ENCODE results near the gene STIM2.

STIM2 gene

DNA sequence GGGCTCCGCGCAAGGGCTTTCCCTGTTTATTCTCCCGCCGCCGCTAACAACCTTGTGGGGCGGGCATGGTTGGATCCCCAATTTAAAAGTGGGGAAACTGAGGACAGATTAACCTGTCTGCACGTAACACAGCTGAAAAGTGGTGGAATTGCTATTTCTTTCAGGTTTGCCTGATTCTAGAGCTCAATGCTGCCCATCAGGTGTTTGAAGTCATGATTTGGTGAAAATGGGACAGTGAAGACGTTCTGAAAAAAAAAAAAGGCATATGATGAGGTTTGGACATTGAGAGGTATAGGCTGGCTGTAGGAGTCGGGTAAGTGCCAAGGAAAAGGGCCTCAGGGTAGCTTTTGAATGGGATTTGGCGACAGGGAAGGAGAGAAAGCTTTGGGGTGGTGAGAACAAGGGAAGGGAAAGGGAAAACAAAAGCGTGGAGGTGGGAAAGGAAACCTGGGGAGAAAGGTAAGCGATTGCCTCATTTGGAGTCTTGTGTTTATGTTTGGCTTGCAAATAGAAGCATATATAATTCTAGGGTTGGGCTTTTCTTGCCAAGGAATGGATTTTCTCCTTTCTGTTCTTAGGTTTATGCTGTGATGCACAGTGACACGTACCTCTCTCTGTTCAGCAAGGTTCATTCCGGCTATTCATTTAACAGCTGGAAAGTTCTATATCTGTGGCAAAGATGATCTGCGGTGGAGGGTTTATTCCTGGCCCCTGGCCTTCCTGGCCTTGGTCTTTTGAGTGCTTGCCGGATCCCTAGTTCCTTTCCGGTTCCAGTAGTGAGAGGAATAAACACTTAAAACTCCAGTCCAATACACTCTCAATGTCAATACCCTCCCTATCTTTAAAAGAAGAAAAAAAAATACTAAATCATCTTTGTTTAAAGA is 2.4 kb upstream of the STIM2 start:
- Histone ChIP-seq H3K9me2 (replicated peaks; ENCODE audit: low read depth, low read length) (no peaks in the 10 kb centered on the region), H3K9ac (ENCODE audit: low read depth, low read length, poor library complexity, severe bottlenecking) (peak overlapping the region; percentile 87), H3K36me3 (ENCODE audit: insufficient read depth, low read length) (no peaks in the 10 kb centered on the region), H4K20me1 (ENCODE audit: insufficient read depth, low read length, poor library complexity, severe bottlenecking) (peaks cover 14% of the 10 kb centered on the region), H3K4me3 (ENCODE audit: low read length, poor library complexity, severe bottlenecking) (peak overlapping the region; percentile 85), H3K27me3 (ENCODE audit: insufficient read depth, low read length, poor library complexity, severe bottlenecking) (no peaks in the 10 kb centered on the region), H3K9me3 (ENCODE audit: insufficient read depth, low read depth, low read length) (no peaks in the 10 kb centered on the region), H3K4me1 (ENCODE audit: insufficient read depth, low read length, poor library complexity, severe bottlenecking) (peaks cover 38% of the 10 kb centered on the region), H3F3A (ENCODE audit: low read depth) (peaks cover 16% of the 10 kb centered on the region; the same call in 1 of the 2 replicates), H3K79me2 (ENCODE audit: insufficient read depth, low read length) (peaks cover 32% of the 10 kb centered on the region), H3K4me2 (ENCODE audit: low read depth, low read length, poor library complexity, severe bottlenecking) (peak overlapping the region; percentile 98), H2AFZ (ENCODE audit: low read length) (peak overlapping the region; percentile 83)
- TF ChIP-seq, protein P1, sequence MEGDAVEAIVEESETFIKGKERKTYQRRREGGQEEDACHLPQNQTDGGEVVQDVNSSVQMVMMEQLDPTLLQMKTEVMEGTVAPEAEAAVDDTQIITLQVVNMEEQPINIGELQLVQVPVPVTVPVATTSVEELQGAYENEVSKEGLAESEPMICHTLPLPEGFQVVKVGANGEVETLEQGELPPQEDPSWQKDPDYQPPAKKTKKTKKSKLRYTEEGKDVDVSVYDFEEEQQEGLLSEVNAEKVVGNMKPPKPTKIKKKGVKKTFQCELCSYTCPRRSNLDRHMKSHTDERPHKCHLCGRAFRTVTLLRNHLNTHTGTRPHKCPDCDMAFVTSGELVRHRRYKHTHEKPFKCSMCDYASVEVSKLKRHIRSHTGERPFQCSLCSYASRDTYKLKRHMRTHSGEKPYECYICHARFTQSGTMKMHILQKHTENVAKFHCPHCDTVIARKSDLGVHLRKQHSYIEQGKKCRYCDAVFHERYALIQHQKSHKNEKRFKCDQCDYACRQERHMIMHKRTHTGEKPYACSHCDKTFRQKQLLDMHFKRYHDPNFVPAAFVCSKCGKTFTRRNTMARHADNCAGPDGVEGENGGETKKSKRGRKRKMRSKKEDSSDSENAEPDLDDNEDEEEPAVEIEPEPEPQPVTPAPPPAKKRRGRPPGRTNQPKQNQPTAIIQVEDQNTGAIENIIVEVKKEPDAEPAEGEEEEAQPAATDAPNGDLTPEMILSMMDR (conservative IDR thresholded peaks at IDR 0.05; ENCODE audit: low read length), result no peak
- no peak for TF ChIP-seq EZH2phosphoT487 (IDR thresholded peaks at IDR 0.05; ENCODE audit: borderline replicate concordance)

- TF ChIP-seq EZH2phosphoT487 (IDR thresholded peaks at IDR 0.05; ENCODE audit: borderline replicate concordance), result no peak
- TF ChIP-seq, protein P1 (conservative IDR thresholded peaks at IDR 0.05; ENCODE audit: low read length), result no peak
- peak overlapping the region; percentile 98 for H3K4me2 ChIP-seq (ENCODE audit: low read depth, low read length, poor library complexity, severe bottlenecking)
- H3K79me2 ChIP-seq (ENCODE audit: insufficient read depth, low read length), result peaks cover 39% of the 10 kb centered on the region
- no peak overlapping the region for H2AFZ ChIP-seq (ENCODE audit: low read length)
- peaks cover 16% of the 10 kb centered on the region; the same call in 1 of the 2 replicates for H3F3A ChIP-seq (ENCODE audit: low read depth)
- H3K9me2 ChIP-seq (replicated peaks; ENCODE audit: low read depth, low read length), result no peaks in the 10 kb centered on the region
- peaks cover 45% of the 10 kb centered on the region for H3K4me1 ChIP-seq (ENCODE audit: insufficient read depth, low read length, poor library complexity, severe bottlenecking)
- H4K20me1 ChIP-seq (ENCODE audit: insufficient read depth, low read length, poor library complexity, severe bottlenecking), result peaks cover 19% of the 10 kb centered on the region
- H3K9me3 ChIP-seq (ENCODE audit: insufficient read depth, low read depth, low read length), result no peaks in the 10 kb centered on the region
- H3K9ac ChIP-seq (ENCODE audit: low read depth, low read length, poor library complexity, severe bottlenecking), result peak overlapping the region; percentile 87
- H3K27me3 ChIP-seq (ENCODE audit: insufficient read depth, low read length, poor library complexity, severe bottlenecking), result no peaks in the 10 kb centered on the region
- no peaks in the 10 kb centered on the region for H3K36me3 ChIP-seq (ENCODE audit: insufficient read depth, low read length)
- H3K4me3 ChIP-seq (ENCODE audit: low read length, poor library complexity, severe bottlenecking), result peak overlapping the region; percentile 85
Observed at GRCh38 chr4:26858947-26859401, 1.7 kb upstream of the STIM2 start.

- H3K4me3 ChIP-seq (ENCODE audit: low read length, poor library complexity, severe bottlenecking), result peak overlapping the region; percentile 85
- H3K27me3 ChIP-seq (ENCODE audit: insufficient read depth, low read length, poor library complexity, severe bottlenecking), result no peaks in the 10 kb centered on the region
- peaks cover 16% of the 10 kb centered on the region; the same call in 1 of the 2 replicates for H3F3A ChIP-seq (ENCODE audit: low read depth)
- peak overlapping the region; percentile 83 for H2AFZ ChIP-seq (ENCODE audit: low read length)
- H3K9me2 ChIP-seq (replicated peaks; ENCODE audit: low read depth, low read length), result no peaks in the 10 kb centered on the region
- peaks cover 46% of the 10 kb centered on the region for H3K79me2 ChIP-seq (ENCODE audit: insufficient read depth, low read length)
- peaks cover 50% of the 10 kb centered on the region for H3K4me1 ChIP-seq (ENCODE audit: insufficient read depth, low read length, poor library complexity, severe bottlenecking)
- TF ChIP-seq, protein P1 (conservative IDR thresholded peaks at IDR 0.05; ENCODE audit: low read length), result no peak
- TF ChIP-seq EZH2phosphoT487 (IDR thresholded peaks at IDR 0.05; ENCODE audit: borderline replicate concordance), result no peak
- H3K36me3 ChIP-seq (ENCODE audit: insufficient read depth, low read length), result no peaks in the 10 kb centered on the region
- H3K4me2 ChIP-seq (ENCODE audit: low read depth, low read length, poor library complexity, severe bottlenecking), result peak overlapping the region; percentile 98
- peaks cover 26% of the 10 kb centered on the region for H4K20me1 ChIP-seq (ENCODE audit: insufficient read depth, low read length, poor library complexity, severe bottlenecking)
- H3K9ac ChIP-seq (ENCODE audit: low read depth, low read length, poor library complexity, severe bottlenecking), result peak overlapping the region; percentile 87
- no peaks in the 10 kb centered on the region for H3K9me3 ChIP-seq (ENCODE audit: insufficient read depth, low read depth, low read length)
Observed at GRCh38 chr4:26859762-26860156, 882 bp upstream of the STIM2 start.
